CD4-positive, alpha-beta T cell treated with Interleukin-2 at 100 ng/mL for 4 hours (primary cell): ENCODE data around the gene UTP11.
"Not testable (repeated sequence)": the region's sequence is repeated elsewhere in the genome, so short reads cannot be mapped to it uniquely, and the experiment has no call there.

ENCODE experiments used
- DNase-seq: peaks from one replicate; pipeline ENCODE4 v3.0.0-alpha.2; 2020; ENCODE audit warnings: low spot score

The UTP11 gene

GRCh38 chr1:38012363-38013226 lies at the start of gene UTP11:
Gene UTP11 (plus strand): TSS chr1:38012734. CDS start chr1:38012803, 69 bp downstream.
- peak; percentile 96 for DNase-seq

GRCh38 chr1:37964106-37964505 lies 48.4 kb upstream of the UTP11 start:
- DNase-seq, result not testable (repeated sequence)

GRCh38 chr1:37965301-37965700 lies 47.2 kb upstream of the UTP11 start:
- no peak for DNase-seq

- DNase-seq, result not testable (repeated sequence)
These were observed 38.9 kb upstream of the UTP11 start for GRCh38 chr1:37973684-37974083.

- no peak for DNase-seq
These were observed 38.0 kb upstream of the UTP11 start for GRCh38 chr1:37974567-37974966.

- DNase-seq, result not testable (repeated sequence)
These were observed 37.5 kb upstream of the UTP11 start for GRCh38 chr1:37975083-37975482.

- no peak for DNase-seq
These were observed 34.0 kb upstream of the UTP11 start for GRCh38 chr1:37978541-37978940.

GRCh38 chr1:37983546-37983945 lies 29.0 kb upstream of the UTP11 start:
- DNase-seq, result no peak

- no peak for DNase-seq
These were observed 24.9 kb upstream of the UTP11 start for GRCh38 chr1:37987679-37988078.

GRCh38 chr1:37989361-37989930 lies 23.1 kb upstream of the UTP11 start:
- peak; percentile 34 for DNase-seq

- DNase-seq, result no peak
These were observed 17.5 kb upstream of the UTP11 start for GRCh38 chr1:37994886-37995566.

- peak; percentile 30 for DNase-seq
These were observed 16.7 kb upstream of the UTP11 start for GRCh38 chr1:37995751-37996345.

- no peak for DNase-seq
These were observed 15.1 kb upstream of the UTP11 start for GRCh38 chr1:37997256-37998088.

- no peak for DNase-seq
These were observed 14.3 kb upstream of the UTP11 start for GRCh38 chr1:37998089-37998808.

GRCh38 chr1:37998913-37999429 lies 13.6 kb upstream of the UTP11 start:
- DNase-seq, result no peak

- DNase-seq, result no peak
These were observed 12.9 kb upstream of the UTP11 start for GRCh38 chr1:37999430-38000232.

- no peak for DNase-seq
These were observed 12.4 kb upstream of the UTP11 start for GRCh38 chr1:38000233-38000528.

- DNase-seq, result no peak
These were observed 11.7 kb upstream of the UTP11 start for GRCh38 chr1:38000529-38001455.
